T-helper 17 cell (primary cell): Measurements from ENCODE around the gene UBE2D2. TPM values are rescaled to one million over a fixed set of nuclear protein-coding genes. Genes with fewer than 3 reads are reported as not detected.

Experiments used
- ATAC-seq: fragments of 150-1000 bp; cut with Tn5 transposase; 2 replicates; pipeline ENCODE4 v1.10.0; 2021; ENCODE audit warnings: mild to moderate bottlenecking, moderate library complexity
- DNase-seq, 3 donors: peaks; one replicate each; pipeline versions ENCODE4 v3.0.0 to v3.0.0-alpha.2; 2020 to 2021
- H3K9me3 ChIP-seq: one replicate; pipeline ENCODE4 v1.7.0; 2013; ENCODE audit warnings: low read length, mild to moderate bottlenecking; ENCODE audit not compliant: control insufficient read depth, poor library complexity, severe bottlenecking
- H3K27ac Mint-ChIP-seq: one replicate; pipeline ENCODE4 v1.8.0; 2022; ENCODE audit warnings: mild to moderate bottlenecking, moderate library complexity, mixed read lengths
- H3K27me3 Mint-ChIP-seq: one replicate; pipeline ENCODE4 v1.8.0; 2022; ENCODE audit warnings: mixed read lengths
- H3K36me3 Mint-ChIP-seq: one replicate; pipeline ENCODE4 v1.8.0; 2022; ENCODE audit warnings: low read depth, mixed read lengths
- H3K4me1 Mint-ChIP-seq: one replicate; pipeline ENCODE4 v1.8.0; 2022; ENCODE audit warnings: mild to moderate bottlenecking, mixed read lengths
- H3K4me3 Mint-ChIP-seq: one replicate; pipeline ENCODE4 v1.8.0; 2022; ENCODE audit warnings: mild to moderate bottlenecking, moderate library complexity, mixed read lengths
- total RNA-seq, 4 donors: library from RNA in 2 of 4; stranded (reverse) in 2 of 4; gene quantifications; one replicate each; pipeline ENCODE4 v1.2.3 and lab custom pipeline; 2022 to 2026

Gene UBE2D2
- total RNA-seq, 2 donors from 2014 or later: 153 to 165 TPM

DNA sequence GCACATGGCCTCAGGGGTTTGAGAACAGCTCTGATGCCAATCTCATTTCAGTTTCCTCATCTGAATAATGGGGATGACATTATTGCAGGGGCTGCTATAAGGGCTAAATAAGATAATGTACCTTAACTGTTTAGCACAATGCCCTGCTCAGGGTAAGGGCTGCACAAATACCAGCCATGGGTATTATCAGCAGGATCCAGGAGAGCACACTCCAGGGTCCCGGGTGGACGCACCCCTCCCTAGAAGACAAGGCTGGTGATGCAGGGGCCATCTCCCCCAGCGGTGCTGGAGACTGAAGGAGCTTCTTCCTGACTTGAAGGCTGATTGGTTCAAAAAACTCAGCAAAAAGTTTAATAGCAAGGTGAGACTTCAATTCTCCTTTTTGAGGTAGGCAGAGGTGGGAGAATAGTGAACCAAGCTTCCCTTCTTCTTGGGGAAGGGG, 84.3 kb downstream of the UBE2D2 start:
- no peak for DNase-seq
- H3K4me3 Mint-ChIP-seq: no peak overlapping the region
- H3K36me3 Mint-ChIP-seq: peaks cover 3% of the 10 kb centered on the region

GRCh38 chr5:139646111-139646510, 85.0 kb downstream of the UBE2D2 start:
- no peaks in the 10 kb centered on the region for H3K9me3 ChIP-seq
- H3K4me3 Mint-ChIP-seq: no peak overlapping the region
- no peak for ATAC-seq
- peaks cover 27% of the 10 kb centered on the region for H3K4me1 Mint-ChIP-seq
- H3K27ac Mint-ChIP-seq: peak overlapping the region; percentile 72
- DNase-seq: no peak
- H3K36me3 Mint-ChIP-seq: peaks cover 3% of the 10 kb centered on the region
- peaks cover 25% of the 10 kb centered on the region for H3K27me3 Mint-ChIP-seq

More for the DNA sequence above, 84.3 kb downstream of the UBE2D2 start:
- H3K27me3 Mint-ChIP-seq: peaks cover 25% of the 10 kb centered on the region
- H3K4me1 Mint-ChIP-seq: peaks cover 23% of the 10 kb centered on the region
- no peak for ATAC-seq
- peak overlapping the region; percentile 72 for H3K27ac Mint-ChIP-seq
- H3K9me3 ChIP-seq: no peaks in the 10 kb centered on the region

- ATAC-seq (no peak), DNase-seq (no peak)
- H3K9me3 ChIP-seq: no peaks in the 10 kb centered on the region
- H3K27ac Mint-ChIP-seq: no peak overlapping the region
- H3K36me3 Mint-ChIP-seq: peaks cover 3% of the 10 kb centered on the region
- peaks cover 25% of the 10 kb centered on the region for H3K4me1 Mint-ChIP-seq
- peaks cover 34% of the 10 kb centered on the region for H3K27me3 Mint-ChIP-seq
- peak overlapping the region; percentile 49 for H3K4me3 Mint-ChIP-seq
Measured at GRCh38 chr5:139646912-139647505, 85.9 kb downstream of the UBE2D2 start.

- Mint-ChIP-seq H3K36me3 (peaks cover 6% of the 10 kb centered on the region), H3K27me3 (peaks cover 40% of the 10 kb centered on the region), H3K4me1 (peaks cover 30% of the 10 kb centered on the region), H3K27ac (no peak overlapping the region), H3K4me3 (peak overlapping the region; percentile 73)
- DNase-seq: no peak
- H3K9me3 ChIP-seq: no peaks in the 10 kb centered on the region
- ATAC-seq: no peak
Measured at GRCh38 chr5:139647506-139648204, 86.5 kb downstream of the UBE2D2 start.

GRCh38 chr5:139648205-139649081, 87.3 kb downstream of the UBE2D2 start, which contains the start of gene CXXC5:
Gene CXXC5, plus strand, starts transcription at chr5:139648349. Its CDS starts 32,175 bp downstream, at chr5:139680524.
- DNase-seq: peak in 2 of 3 donors; percentile 29 to 30
- ATAC-seq: peak; percentile 62
- Mint-ChIP-seq H3K36me3 (peaks cover 8% of the 10 kb centered on the region), H3K27ac (no peak within 1 kb of the TSS), H3K4me3 (peak within 1 kb of the TSS; percentile 91), H3K27me3 (peaks cover 48% of the 10 kb centered on the region), H3K4me1 (peaks cover 34% of the 10 kb centered on the region)
- no peaks in the 10 kb centered on the region for H3K9me3 ChIP-seq

DNA sequence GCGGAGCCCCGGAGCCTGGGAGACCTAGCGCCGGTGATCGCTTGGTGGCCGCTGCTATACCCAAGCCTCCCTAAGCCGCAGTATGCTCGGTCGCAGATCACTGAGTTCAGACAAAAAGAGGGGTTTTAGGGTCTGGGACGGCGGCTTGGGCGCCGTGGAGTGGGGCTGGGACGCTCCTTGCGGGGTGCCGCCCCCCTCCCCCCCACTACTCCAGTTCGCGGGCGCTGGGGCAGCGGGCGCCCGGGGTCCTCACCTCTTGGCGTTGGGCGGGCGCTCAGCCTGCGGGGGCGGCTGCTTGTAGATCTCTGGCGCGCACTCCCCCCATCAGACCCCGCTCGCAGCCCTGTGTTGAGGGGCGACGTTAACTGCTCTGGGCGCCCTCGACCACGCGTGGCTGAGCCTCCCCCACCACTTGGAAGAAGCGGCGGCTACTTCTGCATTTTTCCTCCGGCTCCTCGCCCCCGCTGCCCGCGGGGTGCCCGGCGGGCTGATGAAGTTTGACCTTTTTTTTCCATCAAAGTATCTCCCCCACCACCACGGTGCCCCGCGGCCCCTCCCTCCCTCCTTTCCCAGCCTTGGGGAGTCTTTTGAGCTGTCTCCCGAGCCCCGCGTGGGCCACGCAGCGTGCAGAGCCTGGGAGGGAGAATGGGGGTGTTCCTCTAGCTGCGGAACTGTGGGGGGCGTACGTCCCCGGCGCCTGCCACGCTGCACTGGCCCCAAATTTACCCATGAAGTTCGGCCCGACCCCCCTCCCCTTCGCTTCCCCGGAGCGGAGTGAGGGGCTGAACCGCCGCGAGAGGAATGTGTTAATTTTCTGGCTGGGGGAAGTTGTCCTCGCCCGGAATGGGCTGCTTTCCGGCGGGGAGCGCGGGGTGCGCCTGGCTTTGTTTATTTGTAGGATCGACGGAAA, 88.2 kb downstream of the UBE2D2 start:
- Mint-ChIP-seq H3K4me1 (peaks cover 31% of the 10 kb centered on the region), H3K27me3 (peaks cover 56% of the 10 kb centered on the region), H3K4me3 (peak overlapping the region; percentile 91), H3K27ac (peak overlapping the region; percentile 57), H3K36me3 (peaks cover 8% of the 10 kb centered on the region)
- no peaks in the 10 kb centered on the region for H3K9me3 ChIP-seq
- no peak for DNase-seq
- no peak for ATAC-seq

GRCh38 chr5:139650031-139650688, 89.0 kb downstream of the UBE2D2 start:
- H3K27ac Mint-ChIP-seq: peak overlapping the region; percentile 57
- DNase-seq (no peak), ATAC-seq (no peak)
- peaks cover 56% of the 10 kb centered on the region for H3K27me3 Mint-ChIP-seq
- peak overlapping the region; percentile 91 for H3K4me3 Mint-ChIP-seq
- H3K9me3 ChIP-seq: no peaks in the 10 kb centered on the region
- H3K36me3 Mint-ChIP-seq: peaks cover 8% of the 10 kb centered on the region
- H3K4me1 Mint-ChIP-seq: peaks cover 28% of the 10 kb centered on the region

DNA sequence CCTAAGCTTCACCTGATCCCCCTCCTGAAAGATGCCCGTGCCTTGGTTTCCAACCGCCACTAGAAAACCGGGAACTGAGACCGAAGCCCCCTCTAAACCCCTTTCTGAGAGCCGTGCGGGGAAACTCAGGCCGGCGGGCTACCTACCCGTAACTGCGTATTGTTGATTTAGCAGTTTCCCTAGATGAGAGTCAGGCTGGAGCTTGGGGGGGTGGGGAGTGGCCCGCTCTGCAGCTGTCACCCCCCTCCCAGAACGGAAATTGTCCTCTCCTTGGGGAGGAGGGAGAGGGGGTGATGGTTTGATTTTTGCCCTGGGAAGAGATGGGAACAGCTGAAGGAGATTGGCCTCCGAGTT, 89.5 kb downstream of the UBE2D2 start:
- Mint-ChIP-seq H3K4me3 (peak overlapping the region; percentile 33), H3K27ac (no peak overlapping the region), H3K4me1 (peaks cover 27% of the 10 kb centered on the region), H3K27me3 (peaks cover 56% of the 10 kb centered on the region), H3K36me3 (peaks cover 8% of the 10 kb centered on the region)
- ATAC-seq (no peak), DNase-seq (no peak)
- no peaks in the 10 kb centered on the region for H3K9me3 ChIP-seq

DNA sequence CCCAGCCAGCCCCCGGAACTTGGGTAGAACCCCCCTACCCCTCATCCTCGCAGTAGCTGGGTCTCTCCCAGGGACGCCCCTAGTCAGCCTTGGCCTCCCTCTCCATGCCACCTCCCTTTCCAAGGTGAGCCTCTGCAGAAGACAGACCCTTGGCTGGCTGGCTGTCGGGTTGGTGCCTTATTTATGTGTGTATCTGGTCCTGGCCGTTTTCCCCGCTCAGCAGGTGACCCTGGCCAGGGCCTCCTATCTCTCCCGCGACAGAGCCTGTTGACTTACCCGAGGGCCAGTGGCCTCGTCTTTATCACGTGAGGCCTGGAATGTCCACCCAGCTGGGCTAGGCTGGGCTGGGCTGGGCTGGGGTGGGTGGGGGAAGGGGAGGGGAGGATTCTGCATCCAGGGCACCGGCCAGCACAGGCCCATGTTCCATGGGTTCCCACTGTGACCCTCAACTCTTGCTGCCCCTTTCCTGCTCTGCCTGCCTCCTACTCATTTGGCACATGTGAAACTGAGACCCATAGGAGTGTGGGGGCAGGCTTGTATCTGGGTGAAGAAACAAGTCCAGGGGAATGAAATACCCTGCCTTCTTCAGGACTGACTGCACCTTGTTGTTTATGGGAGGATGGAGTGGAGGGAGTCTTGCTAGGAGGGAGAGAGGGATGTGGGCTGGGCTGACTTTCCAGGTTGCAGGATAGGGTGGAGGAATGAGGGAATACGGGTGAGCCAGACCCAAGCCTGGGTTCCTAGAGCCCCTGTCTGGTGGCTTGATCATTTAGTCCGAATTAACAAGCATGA, 90.1 kb downstream of the UBE2D2 start:
- no peak for ATAC-seq
- no peak for DNase-seq
- no peaks in the 10 kb centered on the region for H3K9me3 ChIP-seq
- Mint-ChIP-seq H3K27ac (no peak overlapping the region), H3K36me3 (peaks cover 8% of the 10 kb centered on the region), H3K4me3 (peak overlapping the region; percentile 57), H3K4me1 (peaks cover 25% of the 10 kb centered on the region), H3K27me3 (peaks cover 55% of the 10 kb centered on the region)

DNA sequence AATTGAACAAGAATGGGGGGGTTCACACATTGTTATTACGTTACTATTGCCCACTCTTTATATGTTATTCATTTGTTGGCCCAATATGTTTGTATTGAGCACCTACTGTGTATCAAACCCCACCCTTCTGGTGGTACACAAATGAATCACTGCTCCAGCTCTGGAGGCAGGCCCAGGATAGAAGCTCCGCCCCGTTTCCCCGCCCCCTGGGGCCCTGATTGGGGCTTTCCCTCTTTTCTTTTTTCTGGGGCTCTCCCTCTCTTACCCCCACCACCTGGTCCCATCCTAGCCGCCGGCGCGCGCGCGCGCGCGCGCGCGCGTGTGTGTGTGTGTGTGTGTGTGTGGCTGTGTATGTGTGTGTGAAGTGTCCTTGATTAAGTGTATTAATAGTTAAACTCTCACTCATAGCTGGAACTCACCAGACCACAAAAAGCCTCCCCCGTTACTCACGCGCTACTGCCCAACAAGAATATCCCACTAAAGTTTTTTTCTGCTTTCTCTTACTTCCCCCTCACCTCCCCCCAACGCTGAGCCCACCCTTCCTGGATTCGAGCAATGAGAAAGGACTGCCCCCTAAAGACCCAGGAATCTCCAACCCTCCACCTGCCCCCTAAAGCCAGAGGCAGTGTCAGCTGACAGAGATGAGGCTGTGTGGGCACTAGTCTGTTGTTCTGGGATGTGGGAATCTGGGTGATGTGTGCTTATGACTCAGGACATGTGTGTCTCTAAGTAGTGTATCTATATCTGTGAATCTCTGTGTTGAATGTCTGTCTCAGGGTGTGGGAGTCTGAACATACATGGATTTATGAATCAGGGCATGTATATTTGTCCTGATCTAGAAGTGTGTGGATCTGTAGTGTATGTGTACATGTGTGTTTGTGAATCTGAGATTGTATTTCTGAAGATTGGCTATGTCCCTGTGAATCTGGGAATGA, 91.0 kb downstream of the UBE2D2 start:
- Mint-ChIP-seq H3K27me3 (peaks cover 47% of the 10 kb centered on the region), H3K4me3 (peak overlapping the region; percentile 57), H3K4me1 (peaks cover 23% of the 10 kb centered on the region), H3K27ac (peak overlapping the region; percentile 71), H3K36me3 (peaks cover 8% of the 10 kb centered on the region)
- peak; percentile 37 to 54 (median 43) for DNase-seq
- ATAC-seq: peak; percentile 76
- no peaks in the 10 kb centered on the region for H3K9me3 ChIP-seq

DNA sequence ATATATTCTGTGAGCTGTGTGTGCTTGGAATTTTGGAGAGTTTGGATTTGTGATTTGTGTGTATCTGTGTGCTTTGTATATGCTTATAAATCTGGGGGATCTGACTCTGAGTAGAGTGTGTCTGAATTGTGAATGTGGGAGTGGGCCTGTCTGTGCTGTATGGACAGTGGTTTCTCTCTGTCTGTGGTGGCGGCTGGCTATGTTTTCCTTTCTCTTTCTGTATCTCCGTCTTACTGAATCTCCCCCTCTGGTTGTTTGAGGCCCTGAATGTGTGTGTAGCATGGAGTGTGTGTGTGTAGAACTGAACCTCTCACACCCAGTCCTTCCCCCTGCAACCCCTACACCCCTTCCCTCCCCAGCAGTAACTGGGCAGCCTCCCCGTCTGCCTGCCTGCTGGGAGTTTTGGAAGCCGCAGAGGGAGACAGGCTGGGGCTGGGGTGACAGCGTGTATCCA, 91.7 kb downstream of the UBE2D2 start:
- peaks cover 8% of the 10 kb centered on the region for H3K36me3 Mint-ChIP-seq
- DNase-seq: no peak
- no peaks in the 10 kb centered on the region for H3K9me3 ChIP-seq
- H3K27ac Mint-ChIP-seq: peak overlapping the region; percentile 71
- H3K4me3 Mint-ChIP-seq: peak overlapping the region; percentile 15
- peaks cover 40% of the 10 kb centered on the region for H3K27me3 Mint-ChIP-seq
- no peak for ATAC-seq
- peaks cover 25% of the 10 kb centered on the region for H3K4me1 Mint-ChIP-seq
